MM.1S (cell line): ENCODE measurements around the gene MAU2.

Experiments
- DNase-seq: peaks from one replicate; pipeline ENCODE4 v3.0.0-alpha.2; 2015
- H2AFZ ChIP-seq: fragments of 300-600 bp; sonication (generic); 2 replicates; pipeline ENCODE4 v1.6.0; 2016; ENCODE audit warnings: antibody characterized with exemption, low read length
- H3F3A ChIP-seq: fragments of 300-600 bp; sonication (generic); 2 replicates; pipeline ENCODE4 v1.6.1; 2016; ENCODE audit warnings: mild to moderate bottlenecking, antibody characterized with exemption, low read length, moderate library complexity, mixed read lengths; ENCODE audit not compliant: insufficient read depth
- H3K27ac ChIP-seq: fragments of 300-600 bp; sonication (generic); 2 replicates; pipeline ENCODE4 v1.5.1; 2016; ENCODE audit warnings: mild to moderate bottlenecking, low read length
- H3K27me3 ChIP-seq: fragments of 300-600 bp; sonication (generic); replicated peaks from 2 replicates; pipeline ENCODE4 v1.6.0; 2016; ENCODE audit warnings: low read length; ENCODE audit not compliant: insufficient read depth
- H3K36me3 ChIP-seq: fragments of 300-600 bp; sonication (generic); replicated peaks from 2 replicates; pipeline ENCODE4 v1.6.1; 2016; ENCODE audit warnings: mild to moderate bottlenecking, low read length, mixed read lengths; ENCODE audit not compliant: insufficient read depth
- H3K4me1 ChIP-seq: fragments of 300-600 bp; sonication (generic); 2 replicates; pipeline ENCODE4 v1.6.1; 2016; ENCODE audit warnings: low read length, mixed read lengths
- H3K4me2 ChIP-seq: fragments of 300-600 bp; sonication (generic); 2 replicates; pipeline ENCODE4 v1.6.0; 2016; ENCODE audit warnings: low read depth, low read length
- H3K4me3 ChIP-seq: fragments of 300-600 bp; sonication (generic); 2 replicates; pipeline ENCODE4 v1.5.1; 2016; ENCODE audit warnings: low read length, mixed read lengths
- H3K79me2 ChIP-seq: fragments of 300-600 bp; sonication (generic); 2 replicates; pipeline ENCODE4 v1.6.1; 2016; ENCODE audit warnings: mixed run types, low read length, mixed read lengths
- H3K9ac ChIP-seq: fragments of 300-600 bp; sonication (generic); 2 replicates; pipeline ENCODE4 v1.6.1; 2016; ENCODE audit warnings: low read length, mixed read lengths
- H3K9me2 ChIP-seq: fragments of 300-600 bp; sonication (generic); replicated peaks from 2 replicates; pipeline ENCODE4 v1.6.1; 2016; ENCODE audit warnings: mild to moderate bottlenecking, low read length, mixed read lengths; ENCODE audit not compliant: insufficient read depth
- H3K9me3 ChIP-seq: fragments of 300-600 bp; sonication (generic); replicated peaks from 2 replicates; pipeline ENCODE4 v1.6.1; 2016; ENCODE audit warnings: mild to moderate bottlenecking, low read length, mixed read lengths; ENCODE audit not compliant: insufficient read depth
- H4K20me1 ChIP-seq: fragments of 300-600 bp; sonication (generic); 2 replicates; pipeline ENCODE4 v1.6.1; 2016; ENCODE audit warnings: mild to moderate bottlenecking, low read length, moderate library complexity, mixed read lengths; ENCODE audit not compliant: insufficient read depth
- CTCF ChIP-seq: fragments of 300-600 bp; sonication (generic); IDR thresholded peaks from 2 replicates; pipeline ENCODE4 v1.5.1; 2016; ENCODE audit warnings: antibody characterized with exemption, low read length, mixed read lengths
- EZH2 ChIP-seq: fragments of 300-600 bp; sonication (generic); optimal IDR thresholded peaks from 2 replicates; pipeline ENCODE3; 2017; ENCODE audit warnings: low read depth, mild to moderate bottlenecking, antibody characterized with exemption, low read length, mixed read lengths
- EZH2phosphoT487 ChIP-seq: fragments of 300-600 bp; sonication (generic); IDR thresholded peaks from 2 replicates; pipeline ENCODE4 v1.6.1; 2018; ENCODE audit warnings: antibody characterized with exemption, low read length

Gene MAU2

GRCh38 chr19:19320361-19321140, at the start of gene MAU2, which contains the start of gene SUGP1:
Gene MAU2, plus strand, starts transcription at chr19:19320829. Its CDS starts 31 bp downstream, at chr19:19320860.
Gene SUGP1, minus strand, starts transcription at chr19:19320509. Its CDS starts 13 bp downstream, at chr19:19320496.
- DNase-seq = peak; percentile 93
- H3K4me2 ChIP-seq = peak within 1 kb of the TSS; percentile 87
- H3K9ac ChIP-seq = peak within 1 kb of the TSS; percentile 98
- no peaks in the 10 kb centered on the region for H3K27me3 ChIP-seq
- H3F3A ChIP-seq = no peaks in the 10 kb centered on the region
- H3K4me3 ChIP-seq = peak within 1 kb of the TSS; percentile 100
- 0 out of 2 replicates have a peak, but pooled peaks cover 4% of the 10 kb centered on the region for H3K36me3 ChIP-seq
- TF ChIP-seq EZH2 = no peak
- no peak for TF ChIP-seq CTCF
- TF ChIP-seq EZH2phosphoT487 = no peak
- no peaks in the 10 kb centered on the region; the same call in 1 of the 2 replicates for H3K4me1 ChIP-seq
- H3K27ac ChIP-seq = peak within 1 kb of the TSS; percentile 77; the same call in 1 of the 2 replicates
- no peaks in the 10 kb centered on the region for H3K9me2 ChIP-seq
- peaks cover 89% of the 10 kb centered on the region for H3K79me2 ChIP-seq
- H4K20me1 ChIP-seq = no peaks in the 10 kb centered on the region
- H3K9me3 ChIP-seq = no peaks in the 10 kb centered on the region
- H2AFZ ChIP-seq = peak within 1 kb of the TSS; percentile 87

- no peak overlapping the region for H3K27ac ChIP-seq
- H3K27me3 ChIP-seq = no peaks in the 10 kb centered on the region
- no peaks in the 10 kb centered on the region for H4K20me1 ChIP-seq
- no peaks in the 10 kb centered on the region for H3K4me1 ChIP-seq
- no peak overlapping the region for H2AFZ ChIP-seq
- H3K9me2 ChIP-seq = no peaks in the 10 kb centered on the region
- no peak overlapping the region for H3K4me2 ChIP-seq
- TF ChIP-seq EZH2 (no peak), CTCF (no peak), EZH2phosphoT487 (no peak)
- H3K36me3 ChIP-seq = no peaks in the 10 kb centered on the region
- H3K4me3 ChIP-seq = no peak overlapping the region
- H3F3A ChIP-seq = no peaks in the 10 kb centered on the region
- no peaks in the 10 kb centered on the region for H3K79me2 ChIP-seq
- H3K9me3 ChIP-seq = no peaks in the 10 kb centered on the region
- no peak for DNase-seq
- no peak overlapping the region for H3K9ac ChIP-seq
Measured at GRCh38 chr19:19271828-19272599, 48.6 kb upstream of the MAU2 start.

- H3K4me1 ChIP-seq = no peaks in the 10 kb centered on the region
- H3K4me3 ChIP-seq = no peak overlapping the region
- no peaks in the 10 kb centered on the region for H3K79me2 ChIP-seq
- no peaks in the 10 kb centered on the region for H4K20me1 ChIP-seq
- no peak overlapping the region for H3K9ac ChIP-seq
- H3K27ac ChIP-seq = no peak overlapping the region
- no peak for DNase-seq
- H3K27me3 ChIP-seq = no peaks in the 10 kb centered on the region
- TF ChIP-seq EZH2 = no peak
- TF ChIP-seq EZH2phosphoT487 = no peak
- TF ChIP-seq CTCF = no peak
- H3K9me2 ChIP-seq = no peaks in the 10 kb centered on the region
- no peaks in the 10 kb centered on the region for H3K9me3 ChIP-seq
- H2AFZ ChIP-seq = no peak overlapping the region
- no peaks in the 10 kb centered on the region for H3K36me3 ChIP-seq
- H3K4me2 ChIP-seq = no peak overlapping the region
- no peaks in the 10 kb centered on the region for H3F3A ChIP-seq
Measured at GRCh38 chr19:19274146-19274545, 46.5 kb upstream of the MAU2 start.
